HG03060 (cell line): Measurements from ENCODE around the gene SOHLH1.

ENCODE experiments used
- ATAC-seq: cut with Tn5 transposase; IDR thresholded peaks from one replicate; pipeline ENCODE4 v1.9.1; 2021; ENCODE audit warnings: low read depth, moderate number of reproducible peaks; ENCODE audit not compliant: unreplicated experiment

SOHLH1 gene

GRCh38 chr9:135731454-135731853 is 32.2 kb upstream of the SOHLH1 start:
- no peak for ATAC-seq

- ATAC-seq = no peak
Observed at GRCh38 chr9:135729480-135729879, 30.2 kb upstream of the SOHLH1 start.

- no peak for ATAC-seq
Observed at GRCh38 chr9:135728436-135729110, 29.3 kb upstream of the SOHLH1 start.

- no peak for ATAC-seq
Observed at GRCh38 chr9:135727257-135727875, 28.1 kb upstream of the SOHLH1 start.

- ATAC-seq = no peak
Observed at GRCh38 chr9:135726138-135726853, 27.0 kb upstream of the SOHLH1 start.

- ATAC-seq = no peak
Observed at GRCh38 chr9:135724186-135724787, 25.0 kb upstream of the SOHLH1 start.

- ATAC-seq = no peak
Observed at GRCh38 chr9:135722365-135722764, 23.1 kb upstream of the SOHLH1 start.

GRCh38 chr9:135719472-135719871 is 20.2 kb upstream of the SOHLH1 start:
- ATAC-seq = no peak

GRCh38 chr9:135718616-135719015 is 19.3 kb upstream of the SOHLH1 start:
- ATAC-seq = no peak

GRCh38 chr9:135717410-135717809 is 18.1 kb upstream of the SOHLH1 start:
- no peak for ATAC-seq

GRCh38 chr9:135716045-135716444 is 16.8 kb upstream of the SOHLH1 start:
- no peak for ATAC-seq

GRCh38 chr9:135715056-135715595 is 15.8 kb upstream of the SOHLH1 start:
- ATAC-seq = no peak

GRCh38 chr9:135714242-135715055 is 15.2 kb upstream of the SOHLH1 start:
- no peak for ATAC-seq

GRCh38 chr9:135712613-135713295 is 13.5 kb upstream of the SOHLH1 start:
- no peak for ATAC-seq

- no peak for ATAC-seq
Observed at GRCh38 chr9:135711881-135712280, 12.6 kb upstream of the SOHLH1 start.

GRCh38 chr9:135711391-135711790 is 12.1 kb upstream of the SOHLH1 start:
- no peak for ATAC-seq

- ATAC-seq = no peak
Observed at GRCh38 chr9:135708164-135708563, 8.9 kb upstream of the SOHLH1 start.

GRCh38 chr9:135707252-135708138 is 8.2 kb upstream of the SOHLH1 start:
- ATAC-seq = no peak

- ATAC-seq = no peak
Observed at GRCh38 chr9:135706288-135706687, 7.0 kb upstream of the SOHLH1 start.
